Ascending aorta (tissue), 2 donors: ENCODE measurements around the gene NTM. TPM values are rescaled to one million over a fixed set of nuclear protein-coding genes. Genes with fewer than 3 reads are reported as not detected.

Experiments
- DNase-seq, 2 donors: peaks; one replicate each; pipeline ENCODE4 v3.0.0-alpha.2; 2019; ENCODE audit warnings: low spot score in 2 of 2
- H3K27ac ChIP-seq, 2 donors: fragments of 200-600 bp; sonication (generic); one replicate each; pipeline ENCODE4 v1.5.1; 2016 to 2017; ENCODE audit warnings: mild to moderate bottlenecking in 1 of 2
- H3K27me3 ChIP-seq: fragments of 200-600 bp; sonication (generic); one replicate; pipeline ENCODE4 v1.5.1; 2017
- H3K36me3 ChIP-seq, 2 donors: fragments of 200-600 bp; sonication (generic); one replicate each; pipeline ENCODE4 v1.5.1; 2016
- H3K4me1 ChIP-seq, 2 donors: fragments of 200-600 bp; sonication (generic); one replicate each; pipeline ENCODE4 v1.5.1; 2016 to 2017; ENCODE audit warnings: mild to moderate bottlenecking in 1 of 2
- H3K4me3 ChIP-seq, 2 donors: fragments of 200-600 bp; sonication (generic); one replicate each; pipeline ENCODE4 v1.5.1; 2016 to 2017; ENCODE audit warnings: mild to moderate bottlenecking in 1 of 2
- H3K9me3 ChIP-seq, 2 donors: fragments of 200-600 bp; sonication (generic); one replicate each; pipeline ENCODE4 v1.5.1; 2016
- intact Hi-C: fragments of 100-400 bp; cut with DNase I; formaldehyde crosslinking; loops from one replicate; pipeline ENCODE4 v1.15.1; 2023
- total RNA-seq: library from RNA; depleted of rRNA; stranded (reverse); fragments of >200 nt; gene quantifications from one replicate; pipeline ENCODE4 v1.1.0, GENCODE V29; 2016
- TF ChIP-seq, protein P1 (sequence below), 3 experiments: fragments of 200-600 bp in 2 of 3; fragments of 450-650 bp in 1 of 3; sonication (generic) in 2 of 3; IDR thresholded peaks; one replicate each; pipeline ENCODE4 v1.5.1; 2016 to 2019; ENCODE audit warnings: antibody characterized with exemption in 3 of 3, mild to moderate bottlenecking in 1 of 3, moderate library complexity in 1 of 3

NTM gene
- total RNA-seq, 1 donor from 2014 or later, result not detected

DNA sequence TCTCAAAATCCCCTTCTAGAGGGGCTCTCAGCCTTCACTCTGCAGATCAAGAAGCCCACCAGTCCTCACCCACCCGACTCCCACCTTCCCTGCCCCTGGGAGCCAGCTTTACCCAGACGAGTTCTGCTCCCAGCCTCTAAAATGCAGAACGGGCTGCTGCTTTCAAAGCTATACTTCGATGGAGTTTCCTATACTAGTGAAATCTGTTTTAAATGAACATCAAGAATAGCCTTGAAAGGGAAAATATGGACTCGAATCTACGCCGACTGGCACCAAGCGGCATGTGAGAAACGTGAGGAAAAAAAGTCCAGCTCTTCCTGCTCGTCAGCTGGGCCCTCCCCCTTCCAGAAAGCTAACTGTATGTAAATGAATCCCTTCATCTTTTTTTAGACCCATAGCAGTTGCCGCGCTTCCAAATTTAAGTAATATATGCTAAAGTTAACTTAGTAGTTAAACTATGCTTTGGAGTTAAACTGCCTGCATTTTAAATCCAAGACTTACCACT lies 211.7 kb downstream of the NTM start:
- H3K9me3 ChIP-seq, result peaks cover 0 to 7% of the 10 kb centered on the region in 2 donors
- no peaks in the 10 kb centered on the region for H3K36me3 ChIP-seq
- no peak overlapping the region for H3K27ac ChIP-seq
- no peak for DNase-seq
- no peaks in the 10 kb centered on the region for H3K27me3 ChIP-seq
- intact Hi-C loops, result no loop called here
- H3K4me1 ChIP-seq, result no peaks in the 10 kb centered on the region
- TF ChIP-seq, protein P1, sequence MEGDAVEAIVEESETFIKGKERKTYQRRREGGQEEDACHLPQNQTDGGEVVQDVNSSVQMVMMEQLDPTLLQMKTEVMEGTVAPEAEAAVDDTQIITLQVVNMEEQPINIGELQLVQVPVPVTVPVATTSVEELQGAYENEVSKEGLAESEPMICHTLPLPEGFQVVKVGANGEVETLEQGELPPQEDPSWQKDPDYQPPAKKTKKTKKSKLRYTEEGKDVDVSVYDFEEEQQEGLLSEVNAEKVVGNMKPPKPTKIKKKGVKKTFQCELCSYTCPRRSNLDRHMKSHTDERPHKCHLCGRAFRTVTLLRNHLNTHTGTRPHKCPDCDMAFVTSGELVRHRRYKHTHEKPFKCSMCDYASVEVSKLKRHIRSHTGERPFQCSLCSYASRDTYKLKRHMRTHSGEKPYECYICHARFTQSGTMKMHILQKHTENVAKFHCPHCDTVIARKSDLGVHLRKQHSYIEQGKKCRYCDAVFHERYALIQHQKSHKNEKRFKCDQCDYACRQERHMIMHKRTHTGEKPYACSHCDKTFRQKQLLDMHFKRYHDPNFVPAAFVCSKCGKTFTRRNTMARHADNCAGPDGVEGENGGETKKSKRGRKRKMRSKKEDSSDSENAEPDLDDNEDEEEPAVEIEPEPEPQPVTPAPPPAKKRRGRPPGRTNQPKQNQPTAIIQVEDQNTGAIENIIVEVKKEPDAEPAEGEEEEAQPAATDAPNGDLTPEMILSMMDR (IDR thresholded peaks at IDR 0.05), result no peak
- H3K4me3 ChIP-seq, result no peak overlapping the region

DNA sequence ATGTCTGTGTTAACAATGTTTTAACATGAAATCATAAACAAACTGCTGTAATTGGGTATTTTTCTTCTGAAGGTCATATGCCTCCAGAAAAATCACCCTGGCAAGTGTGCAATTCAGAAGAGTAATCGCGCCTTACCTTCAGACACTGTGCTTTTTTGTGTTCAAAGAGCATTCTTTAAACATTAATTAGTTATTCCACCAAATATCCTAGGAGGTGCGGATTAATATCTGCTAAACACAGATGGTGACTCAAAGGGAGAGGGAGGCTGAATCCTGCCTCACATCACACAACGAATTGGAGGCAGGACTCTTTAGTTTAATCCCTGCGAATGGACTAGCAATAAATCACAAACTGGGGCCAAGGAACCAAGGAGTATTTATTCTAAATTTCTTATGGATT lies 213.0 kb downstream of the NTM start:
- no peak for DNase-seq
- H3K27me3 ChIP-seq, result no peaks in the 10 kb centered on the region
- no peak overlapping the region for H3K4me3 ChIP-seq
- no peaks in the 10 kb centered on the region for H3K4me1 ChIP-seq
- TF ChIP-seq, protein P1 (IDR thresholded peaks at IDR 0.05), result no peak
- H3K36me3 ChIP-seq, result no peaks in the 10 kb centered on the region
- H3K27ac ChIP-seq, result no peak overlapping the region
- H3K9me3 ChIP-seq, result peaks cover 0 to 7% of the 10 kb centered on the region in 2 donors
- intact Hi-C loops, result no loop called here

DNA sequence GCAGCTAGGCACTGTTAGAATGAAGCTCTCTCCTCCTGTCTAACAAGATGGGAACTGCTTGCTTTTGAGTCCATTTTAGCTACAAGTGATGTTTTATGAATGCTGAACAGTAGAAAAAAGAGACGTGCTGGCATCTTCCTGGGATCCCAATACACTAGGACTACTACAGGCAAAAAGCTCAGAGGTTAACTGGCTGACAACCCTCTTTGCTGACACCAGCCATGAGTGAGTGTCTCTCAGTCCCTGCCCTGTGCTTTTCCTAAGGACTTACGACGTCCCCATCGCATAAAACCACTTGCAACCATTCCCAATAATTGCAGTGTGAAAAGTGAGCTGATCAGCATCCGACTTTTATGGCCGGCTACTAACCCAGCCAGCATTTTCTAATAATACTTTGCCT lies 213.5 kb downstream of the NTM start:
- no peaks in the 10 kb centered on the region for H3K36me3 ChIP-seq
- intact Hi-C loops, result no loop called here
- H3K4me3 ChIP-seq, result no peak overlapping the region
- no peak overlapping the region for H3K27ac ChIP-seq
- DNase-seq, result no peak
- H3K4me1 ChIP-seq, result no peaks in the 10 kb centered on the region
- TF ChIP-seq, protein P1 (IDR thresholded peaks at IDR 0.05), result no peak
- peaks cover 0 to 7% of the 10 kb centered on the region in 2 donors for H3K9me3 ChIP-seq
- H3K27me3 ChIP-seq, result no peaks in the 10 kb centered on the region

DNA sequence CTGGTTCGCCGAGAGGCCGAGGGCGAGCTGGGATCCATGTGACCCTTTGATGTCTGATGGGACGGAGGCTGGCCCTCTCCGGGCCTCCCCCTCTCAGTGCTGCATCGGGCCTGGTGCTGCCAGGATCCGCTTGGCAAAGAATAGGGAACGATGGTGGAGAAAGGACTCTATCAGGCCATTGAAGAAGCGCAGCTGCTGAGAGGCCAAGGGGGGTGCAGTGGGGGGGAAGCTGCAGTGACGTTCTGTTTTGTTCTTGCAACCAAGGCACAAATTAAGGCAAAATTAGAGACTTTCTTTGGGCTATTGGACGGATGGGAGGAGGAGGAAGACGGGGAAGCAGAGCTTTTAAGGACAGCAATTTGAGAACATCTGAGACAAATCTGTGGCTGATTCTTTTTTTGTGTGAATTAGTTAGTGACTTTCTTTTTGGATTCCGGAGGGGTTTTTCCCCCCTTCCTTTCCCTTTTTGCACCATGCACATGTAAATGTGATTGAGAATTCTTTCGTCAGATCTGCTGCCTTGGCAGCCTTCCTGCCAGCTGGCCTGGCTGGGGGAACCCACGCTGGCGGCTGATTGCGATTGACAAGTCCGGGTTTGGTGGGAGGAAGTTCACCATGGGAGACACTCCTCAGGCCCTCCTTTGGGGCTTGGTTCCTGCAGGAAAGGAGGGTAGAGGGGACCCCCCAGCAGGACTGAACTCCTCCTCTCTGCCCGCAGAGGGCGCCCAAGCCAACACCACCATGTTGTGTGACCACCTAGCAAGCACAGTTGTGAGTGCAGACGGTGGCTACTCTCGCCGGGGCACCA lies 214.6 kb downstream of the NTM start:
- no peaks in the 10 kb centered on the region for H3K27me3 ChIP-seq
- H3K27ac ChIP-seq, result no peak overlapping the region
- no peak for DNase-seq
- H3K4me3 ChIP-seq, result no peak overlapping the region
- TF ChIP-seq, protein P1 (IDR thresholded peaks at IDR 0.05), result no peak
- H3K9me3 ChIP-seq, result peaks cover 0 to 7% of the 10 kb centered on the region in 2 donors
- H3K36me3 ChIP-seq, result no peaks in the 10 kb centered on the region
- no peaks in the 10 kb centered on the region for H3K4me1 ChIP-seq
- intact Hi-C loops, result no loop called here

DNA sequence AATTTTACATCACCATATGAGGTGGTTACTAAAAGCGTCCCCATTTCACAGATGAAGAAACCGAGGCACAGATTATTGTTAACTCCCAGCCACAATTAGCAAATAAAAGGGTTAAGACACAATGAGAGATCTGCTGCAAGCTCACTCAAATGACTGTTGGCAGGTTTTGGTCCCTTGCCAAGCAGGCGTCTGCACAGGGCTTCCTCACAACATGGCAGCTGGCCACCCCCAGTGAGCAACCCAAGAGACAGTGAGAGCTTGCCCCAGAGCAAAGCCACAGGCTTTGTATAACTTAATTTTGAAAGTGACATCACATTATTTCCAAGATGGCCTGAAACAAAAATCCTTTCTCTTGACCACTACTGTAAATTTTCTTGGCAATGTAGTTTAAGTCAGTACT lies 217.6 kb downstream of the NTM start:
- intact Hi-C loops, result no loop called here

More for the DNA sequence above, 217.6 kb downstream of the NTM start:
- Histone ChIP-seq H3K4me1 (no peaks in the 10 kb centered on the region), H3K27me3 (no peaks in the 10 kb centered on the region), H3K27ac (no peak overlapping the region), H3K4me3 (no peak overlapping the region), H3K36me3 (no peaks in the 10 kb centered on the region), H3K9me3 (peaks cover 0 to 7% of the 10 kb centered on the region in 2 donors)
- DNase-seq, result no peak
- TF ChIP-seq, protein P1 (IDR thresholded peaks at IDR 0.05), result no peak
